ENCODE results near the gene PTPRN2.

The PTPRN2 gene

DNA sequence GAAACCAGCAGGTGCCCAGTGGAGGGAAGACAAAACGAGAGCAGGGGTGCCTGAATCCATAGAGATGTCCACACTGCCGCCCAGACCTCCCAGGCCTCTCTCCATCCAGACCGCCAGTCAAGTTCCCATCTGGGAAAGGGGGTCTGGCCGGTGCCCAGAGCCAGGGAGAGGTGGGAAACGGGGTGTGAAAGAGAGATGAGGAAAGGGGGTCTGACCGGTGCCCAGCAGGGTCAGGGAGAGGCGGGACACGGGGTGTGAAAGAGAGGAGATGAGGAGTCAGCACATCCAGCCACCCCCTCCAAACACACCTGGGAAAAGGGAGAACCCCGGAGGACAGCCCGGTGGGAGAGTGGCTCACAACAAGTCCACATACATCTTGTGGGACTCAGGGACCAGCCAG, 185.8 kb downstream of the PTPRN2 start:
- no peak for FAIRE-seq
- DNase-seq (ENCODE audit: insufficient read length, low spot score): no peak
- TF ChIP-seq, protein P1, sequence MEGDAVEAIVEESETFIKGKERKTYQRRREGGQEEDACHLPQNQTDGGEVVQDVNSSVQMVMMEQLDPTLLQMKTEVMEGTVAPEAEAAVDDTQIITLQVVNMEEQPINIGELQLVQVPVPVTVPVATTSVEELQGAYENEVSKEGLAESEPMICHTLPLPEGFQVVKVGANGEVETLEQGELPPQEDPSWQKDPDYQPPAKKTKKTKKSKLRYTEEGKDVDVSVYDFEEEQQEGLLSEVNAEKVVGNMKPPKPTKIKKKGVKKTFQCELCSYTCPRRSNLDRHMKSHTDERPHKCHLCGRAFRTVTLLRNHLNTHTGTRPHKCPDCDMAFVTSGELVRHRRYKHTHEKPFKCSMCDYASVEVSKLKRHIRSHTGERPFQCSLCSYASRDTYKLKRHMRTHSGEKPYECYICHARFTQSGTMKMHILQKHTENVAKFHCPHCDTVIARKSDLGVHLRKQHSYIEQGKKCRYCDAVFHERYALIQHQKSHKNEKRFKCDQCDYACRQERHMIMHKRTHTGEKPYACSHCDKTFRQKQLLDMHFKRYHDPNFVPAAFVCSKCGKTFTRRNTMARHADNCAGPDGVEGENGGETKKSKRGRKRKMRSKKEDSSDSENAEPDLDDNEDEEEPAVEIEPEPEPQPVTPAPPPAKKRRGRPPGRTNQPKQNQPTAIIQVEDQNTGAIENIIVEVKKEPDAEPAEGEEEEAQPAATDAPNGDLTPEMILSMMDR (IDR thresholded peaks at IDR 0.05; ENCODE audit: insufficient read depth, missing control alignments): no peak

DNA sequence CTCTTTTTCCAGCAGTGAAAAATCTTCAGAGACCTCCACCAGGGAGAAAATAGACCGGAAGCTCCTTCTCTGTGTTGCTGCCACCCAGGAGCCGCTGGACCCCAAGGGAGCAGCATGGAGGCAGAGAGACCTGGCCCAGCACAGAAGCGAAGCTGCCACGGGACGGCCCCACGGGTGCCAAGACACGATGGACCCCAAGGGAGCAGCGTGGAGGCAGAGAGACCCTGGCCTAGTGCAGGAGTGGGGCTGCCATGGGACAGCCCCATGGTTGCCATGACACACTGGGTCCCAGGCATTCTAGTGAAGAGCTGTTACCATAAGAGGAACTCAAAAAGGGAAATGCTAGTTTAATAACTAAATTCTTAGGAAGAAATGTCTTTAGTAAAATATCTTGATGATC, 186.3 kb downstream of the PTPRN2 start:
- DNase-seq (ENCODE audit: insufficient read length, low spot score): no peak
- TF ChIP-seq, protein P1 (IDR thresholded peaks at IDR 0.05; ENCODE audit: insufficient read depth, missing control alignments): no peak
- FAIRE-seq: no peak

DNA sequence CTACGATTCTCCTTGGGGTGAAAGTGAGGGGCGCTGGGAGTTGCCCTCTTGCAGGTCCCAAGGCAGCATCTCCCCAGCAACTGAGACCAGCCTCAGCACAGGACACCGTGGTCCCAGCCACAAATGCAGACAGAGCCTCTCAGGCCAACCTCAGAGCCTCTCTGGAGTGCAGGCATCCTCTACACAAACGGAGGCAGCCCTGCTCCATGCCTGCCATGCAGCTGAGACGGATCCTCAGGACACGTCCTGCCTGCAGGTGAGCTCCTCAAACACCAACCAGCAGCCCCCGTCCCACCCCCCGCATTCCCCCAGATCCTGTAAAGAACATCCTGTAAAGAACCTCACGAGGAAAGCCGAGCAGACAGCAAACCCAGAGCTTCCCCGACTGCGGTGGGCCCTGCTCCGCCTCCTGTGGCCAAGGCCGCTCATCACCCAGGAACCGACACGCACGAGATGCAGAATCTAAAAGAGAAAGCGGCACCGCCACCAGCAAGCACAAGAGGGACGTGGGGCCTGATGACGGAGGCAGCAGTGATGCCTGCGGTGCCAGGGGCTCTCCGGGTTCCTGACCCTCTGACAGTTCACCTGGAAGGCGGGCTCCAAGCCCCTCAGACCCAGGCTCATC, 186.9 kb downstream of the PTPRN2 start:
- no peak for FAIRE-seq
- DNase-seq (ENCODE audit: insufficient read length, low spot score): no peak
- TF ChIP-seq, protein P1 (IDR thresholded peaks at IDR 0.05; ENCODE audit: insufficient read depth, missing control alignments): no peak

DNA sequence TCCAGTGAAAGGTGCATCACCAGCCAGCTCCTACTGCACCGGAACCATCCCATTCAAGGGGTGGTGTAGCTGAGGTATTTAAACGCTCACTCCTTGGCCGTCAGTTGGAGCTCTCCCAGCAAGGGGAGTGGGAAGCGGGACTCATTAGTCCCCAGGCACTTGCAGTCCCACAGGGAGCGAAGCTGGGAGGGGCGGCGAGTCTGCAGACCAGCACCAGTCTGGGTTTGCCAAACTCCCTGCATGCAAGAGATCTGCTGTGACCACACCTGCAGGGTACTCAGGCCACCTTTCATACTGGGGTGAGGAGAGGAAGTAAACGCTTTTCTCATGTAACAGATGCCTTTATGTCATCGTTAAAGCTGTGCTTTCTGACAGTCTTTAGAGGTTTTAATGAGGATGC, 187.9 kb downstream of the PTPRN2 start:
- TF ChIP-seq, protein P1 (IDR thresholded peaks at IDR 0.05; ENCODE audit: insufficient read depth, missing control alignments): no peak
- no peak for FAIRE-seq
- DNase-seq (ENCODE audit: insufficient read length, low spot score): no peak

DNA sequence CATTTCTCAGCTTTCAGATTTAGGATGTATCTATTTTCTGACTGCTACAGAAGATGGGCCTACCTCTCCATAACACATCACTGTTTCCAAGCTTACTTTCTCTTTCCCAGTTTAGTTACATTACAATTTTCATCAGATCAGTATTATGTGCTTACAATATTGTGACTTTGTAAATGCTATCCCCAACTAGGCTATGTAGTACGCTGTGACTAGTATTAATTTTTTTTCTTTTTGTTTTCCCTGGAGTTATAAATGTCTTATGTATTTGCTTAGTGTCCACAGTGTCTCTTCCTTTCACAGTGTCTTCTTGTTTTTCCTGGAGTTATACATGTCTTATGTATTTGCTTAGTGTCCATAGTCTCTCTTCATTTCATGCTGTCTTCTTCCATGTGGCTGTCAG, 188.9 kb downstream of the PTPRN2 start:
- TF ChIP-seq, protein P1 (IDR thresholded peaks at IDR 0.05; ENCODE audit: insufficient read depth, missing control alignments): no peak
- DNase-seq (ENCODE audit: insufficient read length, low spot score) (no peak), FAIRE-seq (no peak)

DNA sequence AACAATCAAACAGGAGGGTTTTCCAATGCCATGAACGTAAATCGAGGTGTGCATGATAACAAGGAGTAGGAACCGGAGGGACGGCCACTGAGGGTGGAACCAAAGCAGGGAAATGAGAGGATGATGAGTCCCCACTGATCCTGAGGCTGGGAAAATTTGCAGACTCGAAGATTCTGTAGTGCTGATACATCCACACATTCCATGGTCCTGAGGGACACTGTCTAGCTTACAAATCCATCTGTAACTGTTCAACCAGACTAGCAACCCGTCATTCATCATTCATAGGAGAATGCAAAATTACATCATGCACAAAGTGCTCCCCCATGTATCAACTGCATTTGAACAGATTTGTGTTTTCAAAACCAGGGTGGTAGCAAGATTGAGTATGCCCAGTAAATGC, 189.7 kb downstream of the PTPRN2 start:
- no peak for FAIRE-seq
- TF ChIP-seq, protein P1 (IDR thresholded peaks at IDR 0.05; ENCODE audit: insufficient read depth, missing control alignments): no peak

DNA sequence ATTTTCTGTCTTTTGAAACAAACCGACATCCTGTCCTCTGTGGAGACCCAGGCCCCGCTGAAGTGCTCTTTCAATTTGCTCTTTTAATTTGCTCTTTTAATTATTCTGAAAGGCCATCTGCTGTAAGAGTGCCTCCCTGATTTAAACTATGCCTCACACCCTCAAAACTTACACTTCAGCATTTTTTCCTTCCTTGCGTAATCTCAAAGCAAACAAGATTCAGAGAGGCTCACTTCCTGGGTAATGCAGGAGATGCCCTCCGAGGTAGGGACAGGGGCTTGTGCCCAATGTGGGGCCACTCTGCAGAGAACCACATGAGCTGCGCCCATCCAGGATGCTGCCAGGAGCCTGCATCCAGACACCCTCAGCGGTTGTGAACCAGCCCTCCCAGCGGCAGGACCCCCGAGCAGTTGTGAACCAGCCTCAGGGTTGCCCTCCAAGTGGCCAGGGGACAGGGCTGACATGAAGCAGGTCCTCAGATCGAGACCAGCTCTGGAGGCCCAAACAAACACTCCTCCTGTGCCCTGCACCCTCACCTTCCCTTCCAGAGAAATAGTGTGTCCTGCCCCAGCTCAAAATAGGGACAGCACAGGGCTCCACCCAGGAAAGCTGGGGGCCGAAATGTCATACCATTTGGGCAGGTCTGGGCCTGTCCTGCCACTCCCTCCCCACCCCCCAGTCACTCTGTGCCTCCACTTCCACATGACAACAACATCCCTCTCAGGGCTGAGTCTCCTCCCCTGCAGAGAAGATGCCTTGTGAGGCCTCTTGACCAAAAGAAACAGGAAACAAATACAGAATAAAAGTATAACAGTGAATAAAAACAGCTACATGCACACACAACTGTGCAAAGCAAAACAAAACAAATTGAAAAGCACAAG, 190.4 kb downstream of the PTPRN2 start:
- TF ChIP-seq, protein P1 (IDR thresholded peaks at IDR 0.05; ENCODE audit: insufficient read depth, missing control alignments): no peak
- FAIRE-seq (no peak), DNase-seq (ENCODE audit: insufficient read length, low spot score) (no peak)

More for the DNA sequence above, 189.7 kb downstream of the PTPRN2 start:
- DNase-seq (ENCODE audit: insufficient read length, low spot score): no peak
